HepG2 (cell line): ENCODE data around the gene C12orf43. TPM values are rescaled to one million over a fixed set of nuclear protein-coding genes. Genes with fewer than 3 reads are reported as not detected.

ENCODE experiments used
- BCL6 ChIP-seq: IDR thresholded peaks from 2 replicates; pipeline ENCODE4 v1.6.1; 2016; ENCODE audit warnings: missing genetic modification reagents, missing compliant biosample characterization
- BRD4 ChIP-seq: sonication (generic); formaldehyde crosslinking; IDR thresholded peaks from 2 replicates; pipeline ENCODE4 v1.4.0; 2020; ENCODE audit warnings: missing genetic modification reagents
- CEBPG ChIP-seq: IDR thresholded peaks from 2 replicates; pipeline ENCODE4 v1.6.1; 2016
- CHD4 ChIP-seq: fragments of 200-600 bp; sonication (generic); IDR thresholded peaks from 2 replicates; pipeline ENCODE4 v1.7.0; 2017; ENCODE audit warnings: mild to moderate bottlenecking, low read length, borderline replicate concordance
- EP300 ChIP-seq, 3 experiments: sonication (generic) in 1 of 3; formaldehyde crosslinking in 1 of 3; IDR thresholded peaks; 2 replicates each; pipeline versions ENCODE4 v1.5.1 to v1.6.1; 2011 to 2020; ENCODE audit warnings: low read depth in 2 of 3, low read length in 2 of 3, borderline replicate concordance in 1 of 3, improper control_type of control experiment in 1 of 3, mild to moderate bottlenecking in 1 of 3, missing genetic modification reagents in 1 of 3, moderate library complexity in 1 of 3
- FOSL2 ChIP-seq: sonication (generic); formaldehyde crosslinking; IDR thresholded peaks from 2 replicates; pipeline ENCODE4 v1.4.0; 2020; ENCODE audit warnings: missing genetic modification reagents
- FOXA3 ChIP-seq: IDR thresholded peaks from 2 replicates; pipeline ENCODE4 v1.6.1; 2016; ENCODE audit warnings: missing genetic modification reagents, missing compliant biosample characterization
- GATAD2A ChIP-seq: IDR thresholded peaks from 2 replicates; pipeline ENCODE4 v1.6.1; 2016
- HCFC1 ChIP-seq: fragments of 150-350 bp; IDR thresholded peaks from 2 replicates; pipeline ENCODE4 v1.6.1; 2014; ENCODE audit warnings: low read depth, low read length
- HDAC6 ChIP-seq: fragments of 200-600 bp; sonication (generic); IDR thresholded peaks from 2 replicates; pipeline ENCODE4 v1.7.0; 2017; ENCODE audit warnings: mild to moderate bottlenecking, antibody characterized with exemption, low read length, low read depth
- HES4 ChIP-seq: sonication (generic); formaldehyde crosslinking; IDR thresholded peaks from 2 replicates; pipeline ENCODE4 v1.9.0; 2021; ENCODE audit warnings: mild to moderate bottlenecking, missing genetic modification reagents, borderline replicate concordance
- HOXA3 ChIP-seq: sonication (generic); formaldehyde crosslinking; IDR thresholded peaks from 2 replicates; pipeline ENCODE4 v1.5.0; 2020; ENCODE audit warnings: missing genetic modification reagents
- KLF16 ChIP-seq, 2 experiments: sonication (generic) in 1 of 2; formaldehyde crosslinking in 1 of 2; IDR thresholded peaks; 2 replicates each; pipeline versions ENCODE4 v1.6.1 to v1.8.0; 2016 to 2023; ENCODE audit warnings: missing genetic modification reagents in 2 of 2, missing compliant biosample characterization in 1 of 2
- NFIC ChIP-seq: IDR thresholded peaks from 2 replicates; pipeline ENCODE4 v1.6.1; 2012; ENCODE audit warnings: mild to moderate bottlenecking, low read length, inconsistent platforms
- NFRKB ChIP-seq: fragments of 450-650 bp; IDR thresholded peaks from 2 replicates; pipeline ENCODE4 v1.6.1; 2017
- NKX3-1 ChIP-seq: sonication (generic); formaldehyde crosslinking; IDR thresholded peaks from 2 replicates; pipeline ENCODE4 v1.5.0; 2020; ENCODE audit warnings: missing genetic modification reagents
- NONO ChIP-seq, 2 experiments: fragments of 450-650 bp in 1 of 2; sonication (generic) in 1 of 2; formaldehyde crosslinking in 1 of 2; IDR thresholded peaks in 1 of 2; conservative IDR thresholded peaks in 1 of 2; 2 replicates each; pipeline versions ENCODE4 v1.6.1 to v1.8.0; 2017 to 2022; ENCODE audit warnings: mild to moderate bottlenecking in 1 of 2, missing genetic modification reagents in 1 of 2, moderate library complexity in 1 of 2
- NR2F6 ChIP-seq, 2 experiments: IDR thresholded peaks; 2 replicates each; pipeline ENCODE4 v1.6.1; 2016; ENCODE audit warnings: antibody characterized with exemption in 1 of 2, mild to moderate bottlenecking in 1 of 2
- RBM22 ChIP-seq: fragments of 200-400 bp; formaldehyde crosslinking; optimal IDR thresholded peaks from 2 replicates; pipeline ENCODE3; 2017; ENCODE audit warnings: mild to moderate bottlenecking, low read length, moderate library complexity
- RCOR2 ChIP-seq: IDR thresholded peaks from 2 replicates; pipeline ENCODE4 v1.6.1; 2016; ENCODE audit warnings: missing biosample characterization, missing genetic modification reagents
- TERF1 ChIP-seq: sonication (generic); formaldehyde crosslinking; IDR thresholded peaks from 2 replicates; pipeline ENCODE4 v1.8.0; 2022; ENCODE audit warnings: mild to moderate bottlenecking, missing genetic modification reagents, moderate library complexity
- THAP11 ChIP-seq: IDR thresholded peaks from 2 replicates; pipeline ENCODE4 v1.6.1; 2016; ENCODE audit warnings: missing biosample characterization, missing genetic modification reagents
- ZMYM3 ChIP-seq: sonication (generic); formaldehyde crosslinking; IDR thresholded peaks from 2 replicates; pipeline ENCODE4 v1.5.1; 2020; ENCODE audit warnings: mild to moderate bottlenecking, missing genetic modification reagents
- ZNF44 ChIP-seq: sonication (generic); formaldehyde crosslinking; IDR thresholded peaks from 2 replicates; pipeline ENCODE4 v1.5.1; 2020; ENCODE audit warnings: mild to moderate bottlenecking, missing genetic modification reagents
- ZNF484 ChIP-seq: sonication (generic); formaldehyde crosslinking; IDR thresholded peaks from 2 replicates; pipeline ENCODE4 v1.5.1; 2020; ENCODE audit warnings: mild to moderate bottlenecking, low read depth, missing genetic modification reagents, borderline replicate concordance
- ZNF703 ChIP-seq: sonication (generic); formaldehyde crosslinking; IDR thresholded peaks from 2 replicates; pipeline ENCODE4 v1.5.1; 2020; ENCODE audit warnings: missing genetic modification reagents, mild to moderate bottlenecking, moderate library complexity, borderline replicate concordance
- ZNF790 ChIP-seq: sonication (generic); formaldehyde crosslinking; IDR thresholded peaks from 2 replicates; pipeline ENCODE4 v1.8.0; 2022; ENCODE audit warnings: missing genetic modification reagents, mild to moderate bottlenecking, borderline replicate concordance
- polyA plus RNA-seq, 8 experiments: library from polyadenylated mRNA; depleted of rRNA in 3 of 8; stranded (reverse) in 7 of 8; unstranded in 1 of 8; fragments of >200 nt; fragmentation: Illumina TruSeq in 4 of 8; extraction: Trizol in 4 of 8; gene quantifications; 2 replicates each; pipeline versions ENCODE4 v1.2.1 to v1.2.3, GENCODE V29; 2011 to 2016; ENCODE audit warnings: low read depth in 4 of 8, missing spikeins in 1 of 8, mixed read lengths in 1 of 8; ENCODE audit not compliant: insufficient read depth in 1 of 8
- total RNA-seq, 5 experiments: library from RNA; depleted of rRNA; stranded (reverse); fragments of >200 nt; fragmentation: Illumina TruSeq; extraction: Trizol; gene quantifications; 2 replicates each; pipeline ENCODE4 v1.2.3, GENCODE V29; 2016; ENCODE audit warnings: low read depth in 1 of 5
- TF ChIP-seq, protein P1 (sequence below): sonication (generic); formaldehyde crosslinking; IDR thresholded peaks from 2 replicates; pipeline ENCODE4 v1.5.1; 2020; ENCODE audit warnings: mild to moderate bottlenecking, missing genetic modification reagents

Gene C12orf43
- total and polyA plus RNA-seq, 2 of the 13 experiments (the other 11 are each of a cell fraction or from before 2014, with no cell fraction given): 7.9 to 11.1 TPM

GRCh38 chr12:120981407-120981941, 34.8 kb downstream of the C12orf43 start (continued):
- TF ChIP-seq TERF1 (no peak), HOXA3 (CRISPR knock-in tag) (no peak), NKX3-1 (CRISPR knock-in tag) (no peak), GATAD2A (CRISPR knock-in tag) (peak; percentile 86), NONO (IDR thresholded peaks at IDR 0.05) (no peak), NONO (CRISPR knock-in tag; conservative IDR thresholded peaks at IDR 0.05) (peak; percentile 48; the same call in 1 of the 2 replicates), BCL6 (CRISPR knock-in tag) (peak; percentile 18; the same call in 1 of the 2 replicates), NR2F6 (IDR thresholded peaks at IDR 0.05) (no peak), NR2F6 (CRISPR knock-in tag; IDR thresholded peaks at IDR 0.05) (no peak), EP300 (IDR thresholded peaks at IDR 0.05; ENCODE audit: low read depth in 2 of 2, low read length in 2 of 2) (peak in 1 of 2 experiments; percentile 46; a peak in 1 of 4 replicates), EP300 (CRISPR knock-in tag; IDR thresholded peaks at IDR 0.05; ENCODE audit: borderline replicate concordance) (no peak; the same call in none of the 2 replicates), FOXA3 (CRISPR knock-in tag) (peak; percentile 93), BRD4 (CRISPR knock-in tag) (no peak), CEBPG (CRISPR knock-in tag) (peak; percentile 54; the same call in 1 of the 2 replicates), FOSL2 (CRISPR knock-in tag) (peak; percentile 41; the same call in 1 of the 2 replicates), HES4 (CRISPR knock-in tag) (no peak), RCOR2 (CRISPR knock-in tag) (peak; percentile 70; the same call in 1 of the 2 replicates), ZNF484 (CRISPR knock-in tag) (no peak), ZNF44 (no peak), HDAC6 (no peak), NFRKB (no peak), KLF16 (CRISPR knock-in tag; IDR thresholded peaks at IDR 0.05) (0 out of 4 replicates have a peak, but pooled peaks of 1 of the 2 experiments have one; percentile 39), RBM22 (peak; percentile 26), THAP11 (CRISPR knock-in tag) (peak; percentile 52), ZNF790 (CRISPR knock-in tag) (no peak), ZMYM3 (CRISPR knock-in tag) (peak; percentile 93), ZNF703 (no peak), HCFC1 (no peak), CHD4 (0 out of 2 replicates have a peak, but pooled peaks have one; percentile 22), NFIC (0 out of 2 replicates have a peak, but pooled peaks have one; percentile 12)
- TF ChIP-seq, protein P1, sequence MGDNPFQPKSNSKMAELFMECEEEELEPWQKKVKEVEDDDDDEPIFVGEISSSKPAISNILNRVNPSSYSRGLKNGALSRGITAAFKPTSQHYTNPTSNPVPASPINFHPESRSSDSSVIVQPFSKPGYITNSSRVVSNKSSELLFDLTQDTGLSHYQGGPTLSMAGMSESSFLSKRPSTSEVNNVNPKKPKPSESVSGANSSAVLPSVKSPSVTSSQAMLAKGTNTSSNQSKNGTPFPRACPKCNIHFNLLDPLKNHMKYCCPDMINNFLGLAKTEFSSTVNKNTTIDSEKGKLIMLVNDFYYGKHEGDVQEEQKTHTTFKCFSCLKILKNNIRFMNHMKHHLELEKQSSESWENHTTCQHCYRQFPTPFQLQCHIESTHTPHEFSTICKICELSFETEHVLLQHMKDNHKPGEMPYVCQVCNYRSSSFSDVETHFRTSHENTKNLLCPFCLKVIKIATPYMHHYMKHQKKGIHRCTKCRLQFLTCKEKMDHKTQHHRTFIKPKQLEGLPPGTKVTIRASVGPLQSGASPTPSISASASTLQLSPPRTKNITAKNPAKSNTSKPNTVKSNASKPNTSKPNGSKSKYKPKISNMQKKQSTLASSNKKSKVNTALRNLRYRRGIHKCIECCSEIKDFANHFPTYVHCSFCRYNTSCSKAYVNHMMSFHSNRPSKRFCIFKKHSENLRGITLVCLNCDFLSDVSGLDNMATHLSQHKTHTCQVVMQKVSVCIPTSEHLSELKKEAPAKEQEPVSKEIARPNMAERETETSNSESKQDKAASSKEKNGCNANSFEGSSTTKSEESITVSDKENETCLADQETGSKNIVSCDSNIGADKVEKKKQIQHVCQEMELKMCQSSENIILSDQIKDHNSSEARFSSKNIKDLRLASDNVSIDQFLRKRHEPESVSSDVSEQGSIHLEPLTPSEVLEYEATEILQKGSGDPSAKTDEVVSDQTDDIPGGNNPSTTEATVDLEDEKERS (CRISPR knock-in tag): 0 out of 2 replicates have a peak, but pooled peaks have one; percentile 46
